MM.1S (cell line): ENCODE data around the gene GOLGA5.

Experiments
- EZH2 ChIP-seq: fragments of 300-600 bp; sonication (generic); optimal IDR thresholded peaks from 2 replicates; pipeline ENCODE3; 2017; ENCODE audit warnings: low read depth, mild to moderate bottlenecking, antibody characterized with exemption, low read length, mixed read lengths
- EZH2phosphoT487 ChIP-seq: fragments of 300-600 bp; sonication (generic); IDR thresholded peaks from 2 replicates; pipeline ENCODE4 v1.6.1; 2018; ENCODE audit warnings: antibody characterized with exemption, low read length
- TF ChIP-seq, protein P1 (sequence below): fragments of 300-600 bp; sonication (generic); IDR thresholded peaks from 2 replicates; pipeline ENCODE4 v1.5.1; 2016; ENCODE audit warnings: antibody characterized with exemption, low read length, mixed read lengths

DNA sequence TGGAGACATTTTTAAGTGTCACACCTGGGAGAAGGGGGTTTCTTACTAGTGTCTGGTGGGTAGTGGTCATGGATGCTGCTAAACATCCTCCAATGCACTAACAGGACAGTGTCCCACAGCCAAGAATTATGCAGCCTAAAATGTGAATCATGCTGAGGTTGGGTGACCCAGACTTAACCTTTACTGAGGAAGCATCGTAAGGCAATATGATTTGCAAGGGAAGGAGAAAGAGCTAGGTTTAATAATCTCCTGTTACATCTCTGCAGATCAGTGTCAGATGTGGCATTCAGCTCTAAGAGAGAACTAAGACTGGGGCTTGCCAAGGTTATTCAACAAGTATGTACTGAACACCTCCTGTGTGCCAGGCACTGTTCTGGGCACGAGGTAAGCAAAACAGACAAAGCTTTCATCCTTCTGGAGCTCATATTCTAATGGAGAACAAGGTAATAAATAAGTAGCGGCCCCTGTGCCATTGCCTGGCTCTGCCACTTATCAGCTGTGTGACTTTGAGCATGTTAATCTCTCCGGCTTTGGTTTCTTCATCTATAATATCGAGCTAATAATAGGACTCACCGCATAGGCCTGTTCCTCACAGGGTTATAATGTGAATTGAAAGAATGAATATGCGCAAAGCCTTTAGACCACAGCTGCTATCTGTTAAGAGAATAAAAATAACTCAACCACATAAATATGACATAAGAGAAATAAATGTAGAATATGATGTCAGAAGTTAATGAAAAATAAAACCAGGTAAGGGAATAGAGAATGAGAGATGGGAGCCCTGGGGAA lies 13.5 kb upstream of the GOLGA5 start:
- TF ChIP-seq EZH2 = no peak
- TF ChIP-seq, protein P1, sequence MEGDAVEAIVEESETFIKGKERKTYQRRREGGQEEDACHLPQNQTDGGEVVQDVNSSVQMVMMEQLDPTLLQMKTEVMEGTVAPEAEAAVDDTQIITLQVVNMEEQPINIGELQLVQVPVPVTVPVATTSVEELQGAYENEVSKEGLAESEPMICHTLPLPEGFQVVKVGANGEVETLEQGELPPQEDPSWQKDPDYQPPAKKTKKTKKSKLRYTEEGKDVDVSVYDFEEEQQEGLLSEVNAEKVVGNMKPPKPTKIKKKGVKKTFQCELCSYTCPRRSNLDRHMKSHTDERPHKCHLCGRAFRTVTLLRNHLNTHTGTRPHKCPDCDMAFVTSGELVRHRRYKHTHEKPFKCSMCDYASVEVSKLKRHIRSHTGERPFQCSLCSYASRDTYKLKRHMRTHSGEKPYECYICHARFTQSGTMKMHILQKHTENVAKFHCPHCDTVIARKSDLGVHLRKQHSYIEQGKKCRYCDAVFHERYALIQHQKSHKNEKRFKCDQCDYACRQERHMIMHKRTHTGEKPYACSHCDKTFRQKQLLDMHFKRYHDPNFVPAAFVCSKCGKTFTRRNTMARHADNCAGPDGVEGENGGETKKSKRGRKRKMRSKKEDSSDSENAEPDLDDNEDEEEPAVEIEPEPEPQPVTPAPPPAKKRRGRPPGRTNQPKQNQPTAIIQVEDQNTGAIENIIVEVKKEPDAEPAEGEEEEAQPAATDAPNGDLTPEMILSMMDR = no peak
- TF ChIP-seq EZH2phosphoT487 = no peak
